Astrocyte (in vitro differentiated cells and primary cell): ENCODE data around the gene ST6GALNAC3. TPM values are rescaled to one million over a fixed set of nuclear protein-coding genes. Genes with fewer than 3 reads are reported as not detected.

Source experiments
- DNase-seq: peaks from one replicate; pipeline ENCODE4 v3.0.0-alpha.2; 2010; ENCODE audit warnings: low read depth
- FAIRE-seq: peaks from 2 replicates; lab custom pipeline; 2011; peaks lifted over from hg19 to GRCh38; lab: Jason Lieb, UNC
- H2AFZ ChIP-seq: 2 replicates; pipeline ENCODE4 v1.6.0; 2012; ENCODE audit warnings: low read depth, low read length, inconsistent platforms
- H3K27ac ChIP-seq: 2 replicates; pipeline ENCODE4 v1.5.1; 2011; ENCODE audit warnings: low read depth, low read length, inconsistent platforms
- H3K27me3 ChIP-seq: 2 replicates; pipeline ENCODE4 v1.6.0; 2011; ENCODE audit warnings: low read length, inconsistent platforms; ENCODE audit not compliant: insufficient read depth
- H3K36me3 ChIP-seq: 2 replicates; pipeline ENCODE4 v1.5.1; 2011; ENCODE audit warnings: low read length, inconsistent platforms; ENCODE audit not compliant: insufficient read depth
- H3K4me1 ChIP-seq: 2 replicates; pipeline ENCODE4 v1.5.1; 2011; ENCODE audit warnings: low read length, inconsistent platforms; ENCODE audit not compliant: insufficient read depth
- H3K4me2 ChIP-seq: 2 replicates; pipeline ENCODE4 v1.6.0; 2012; ENCODE audit warnings: low read length, inconsistent platforms
- H3K4me3 ChIP-seq: 2 replicates; pipeline ENCODE4 v1.5.1; 2011; ENCODE audit warnings: low read depth, mild to moderate bottlenecking, low read length, inconsistent platforms; ENCODE audit not compliant: insufficient read depth
- H3K79me2 ChIP-seq: 2 replicates; pipeline ENCODE4 v1.6.0; 2012; ENCODE audit warnings: mild to moderate bottlenecking, low read length, inconsistent platforms; ENCODE audit not compliant: insufficient read depth
- H3K9ac ChIP-seq: 2 replicates; pipeline ENCODE4 v1.6.0; 2012; ENCODE audit warnings: mild to moderate bottlenecking, low read length, inconsistent platforms
- H3K9me3 ChIP-seq: 2 replicates; pipeline ENCODE4 v1.5.1; 2012; ENCODE audit warnings: low read depth, mild to moderate bottlenecking, low read length, inconsistent platforms; ENCODE audit not compliant: insufficient read depth
- H4K20me1 ChIP-seq: 2 replicates; pipeline ENCODE4 v1.6.0; 2012; ENCODE audit warnings: low read length, inconsistent platforms; ENCODE audit not compliant: insufficient read depth
- H3K27ac Mint-ChIP-seq: one replicate; pipeline ENCODE4 v1.8.0; 2021; ENCODE audit warnings: mild to moderate bottlenecking, mixed read lengths; ENCODE audit not compliant: unreplicated experiment
- H3K27me3 Mint-ChIP-seq: one replicate; pipeline ENCODE4 v1.8.0; 2021; ENCODE audit warnings: low read depth, mixed read lengths; ENCODE audit not compliant: unreplicated experiment
- H3K36me3 Mint-ChIP-seq: one replicate; pipeline ENCODE4 v1.8.0; 2021; ENCODE audit warnings: low read depth, mixed read lengths; ENCODE audit not compliant: unreplicated experiment
- H3K4me1 Mint-ChIP-seq: one replicate; pipeline ENCODE4 v1.8.0; 2021; ENCODE audit warnings: low read depth, mixed read lengths; ENCODE audit not compliant: unreplicated experiment
- H3K4me3 Mint-ChIP-seq: one replicate; pipeline ENCODE4 v1.8.0; 2021; ENCODE audit warnings: mild to moderate bottlenecking, moderate library complexity, mixed read lengths; ENCODE audit not compliant: unreplicated experiment
- H3K9me3 Mint-ChIP-seq: one replicate; pipeline ENCODE4 v1.8.0; 2021; ENCODE audit warnings: mild to moderate bottlenecking, mixed read lengths; ENCODE audit not compliant: unreplicated experiment
- EZH2 ChIP-seq: IDR thresholded peaks from 2 replicates; pipeline ENCODE4 v1.6.1; 2012; ENCODE audit warnings: mild to moderate bottlenecking, low read length, inconsistent platforms; ENCODE audit not compliant: insufficient read depth
- total RNA-seq: library from RNA; stranded (reverse); gene quantifications from 2 replicates; pipeline ENCODE4 v1.2.1, GENCODE V29; 2021
- TF ChIP-seq, protein P1 (sequence below): IDR thresholded peaks from 2 replicates; pipeline ENCODE4 v1.5.1; 2011; ENCODE audit warnings: low read depth, mild to moderate bottlenecking, inconsistent platforms, low read length, moderate library complexity; ENCODE audit not compliant: insufficient read depth

ST6GALNAC3 gene
- total RNA-seq, 1 donor from 2014 or later = 3.2 TPM

DNA sequence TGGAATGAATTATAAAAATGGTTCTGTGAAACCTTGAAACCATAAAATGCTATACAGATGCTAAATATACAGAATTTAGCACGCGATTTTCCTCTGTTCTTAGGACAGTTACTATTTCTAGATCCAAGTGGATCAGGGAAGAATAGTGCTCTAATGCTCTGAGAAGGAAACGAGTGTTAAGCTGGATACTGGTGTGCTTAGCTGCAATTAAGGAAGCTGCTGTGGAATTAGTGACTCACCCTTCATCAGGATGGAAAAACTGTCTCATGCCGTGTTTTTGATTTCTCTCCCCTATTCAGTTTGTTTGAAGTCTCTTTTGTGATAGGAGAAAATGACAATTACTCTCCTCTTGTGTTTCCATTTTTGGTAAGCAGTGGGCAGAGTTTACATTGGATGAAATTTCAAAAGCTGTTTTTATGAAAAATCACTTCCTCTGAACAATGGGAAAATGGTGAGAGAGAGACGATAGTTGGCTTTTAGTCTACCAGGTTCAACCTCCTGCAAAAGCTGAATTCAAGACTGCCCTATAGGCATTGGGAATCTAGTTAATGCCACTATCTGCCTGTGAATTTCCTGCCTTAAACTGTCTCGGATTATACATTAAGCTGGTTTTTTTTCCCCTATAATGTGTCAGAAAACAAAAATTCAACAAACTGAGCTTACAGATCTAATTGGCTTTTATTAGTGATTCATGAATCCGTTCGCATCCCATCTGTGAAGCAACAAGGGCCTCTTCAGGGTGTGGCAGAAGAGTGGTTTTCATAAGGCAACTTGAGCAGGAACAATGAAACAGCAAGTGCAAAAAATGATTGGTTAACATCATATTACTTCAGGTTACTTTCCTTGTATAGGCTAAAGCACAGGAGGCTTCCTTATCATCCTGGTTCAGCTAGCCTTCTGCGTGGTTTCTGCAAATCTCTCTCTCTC, 179.8 kb downstream of the ST6GALNAC3 start:
- Mint-ChIP-seq H3K4me3 (no peak overlapping the region), H3K36me3 (no peaks in the 10 kb centered on the region), H3K27ac (no peak overlapping the region), H3K4me1 (peaks cover 12% of the 10 kb centered on the region), H3K9me3 (no peaks in the 10 kb centered on the region), H3K27me3 (no peaks in the 10 kb centered on the region)
- Histone ChIP-seq H3K4me2 (peak overlapping the region; percentile 19), H2AFZ (peak overlapping the region; percentile 42), H3K9me3 (no peaks in the 10 kb centered on the region), H3K4me3 (no peak overlapping the region), H3K4me1 (peaks cover 8% of the 10 kb centered on the region), H4K20me1 (no peaks in the 10 kb centered on the region), H3K9ac (no peak overlapping the region), H3K36me3 (no peaks in the 10 kb centered on the region), H3K79me2 (no peaks in the 10 kb centered on the region), H3K27me3 (no peaks in the 10 kb centered on the region), H3K27ac (no peak overlapping the region)
- TF ChIP-seq EZH2 = no peak
- TF ChIP-seq, protein P1, sequence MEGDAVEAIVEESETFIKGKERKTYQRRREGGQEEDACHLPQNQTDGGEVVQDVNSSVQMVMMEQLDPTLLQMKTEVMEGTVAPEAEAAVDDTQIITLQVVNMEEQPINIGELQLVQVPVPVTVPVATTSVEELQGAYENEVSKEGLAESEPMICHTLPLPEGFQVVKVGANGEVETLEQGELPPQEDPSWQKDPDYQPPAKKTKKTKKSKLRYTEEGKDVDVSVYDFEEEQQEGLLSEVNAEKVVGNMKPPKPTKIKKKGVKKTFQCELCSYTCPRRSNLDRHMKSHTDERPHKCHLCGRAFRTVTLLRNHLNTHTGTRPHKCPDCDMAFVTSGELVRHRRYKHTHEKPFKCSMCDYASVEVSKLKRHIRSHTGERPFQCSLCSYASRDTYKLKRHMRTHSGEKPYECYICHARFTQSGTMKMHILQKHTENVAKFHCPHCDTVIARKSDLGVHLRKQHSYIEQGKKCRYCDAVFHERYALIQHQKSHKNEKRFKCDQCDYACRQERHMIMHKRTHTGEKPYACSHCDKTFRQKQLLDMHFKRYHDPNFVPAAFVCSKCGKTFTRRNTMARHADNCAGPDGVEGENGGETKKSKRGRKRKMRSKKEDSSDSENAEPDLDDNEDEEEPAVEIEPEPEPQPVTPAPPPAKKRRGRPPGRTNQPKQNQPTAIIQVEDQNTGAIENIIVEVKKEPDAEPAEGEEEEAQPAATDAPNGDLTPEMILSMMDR = no peak
- no peak for FAIRE-seq
- DNase-seq = peak; percentile 70

DNA sequence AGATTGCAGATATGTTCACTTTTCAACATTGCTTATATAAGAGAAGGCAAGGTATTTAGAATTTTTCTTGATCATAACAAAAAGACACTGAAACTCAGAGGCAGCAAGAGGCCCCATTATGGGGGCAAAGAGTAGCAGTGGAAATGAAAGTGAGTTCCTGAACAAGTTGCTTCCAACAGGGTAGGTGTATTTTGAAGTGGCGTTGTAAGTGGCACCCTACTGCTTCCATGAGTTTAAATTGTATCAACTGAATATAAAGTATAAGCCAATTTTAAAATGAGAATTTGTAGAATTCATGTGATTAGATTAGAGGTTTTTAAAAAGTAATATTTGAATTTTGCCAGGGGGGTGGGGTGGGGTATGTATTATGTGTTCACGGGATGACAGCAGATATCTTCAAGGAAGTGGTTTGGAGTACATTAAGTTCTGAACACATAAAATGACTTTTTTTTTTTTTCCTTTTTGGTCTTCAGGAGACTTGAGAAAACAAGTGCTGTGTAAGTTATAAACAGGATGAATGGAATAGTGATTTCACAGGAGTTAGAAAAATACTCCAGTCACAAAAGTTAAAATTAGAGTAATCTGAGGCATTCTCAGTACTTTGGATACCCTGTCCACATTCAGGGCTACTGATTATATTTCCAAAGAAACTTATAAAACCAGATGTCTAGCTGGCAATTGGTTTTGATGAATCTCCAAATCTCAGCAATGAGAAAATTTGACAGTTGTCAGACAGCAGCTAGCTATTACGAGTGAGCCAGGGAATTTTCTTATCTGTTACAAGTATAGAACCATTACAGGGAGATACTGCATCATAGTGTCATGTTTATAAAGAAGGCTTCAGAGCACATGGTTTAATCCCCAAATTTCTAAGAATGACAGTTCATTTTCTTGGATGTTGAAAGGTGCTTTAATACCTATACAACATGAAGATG, 182.0 kb downstream of the ST6GALNAC3 start:
- Histone ChIP-seq H2AFZ (no peak overlapping the region), H3K9me3 (no peaks in the 10 kb centered on the region), H3K27ac (no peak overlapping the region), H4K20me1 (no peaks in the 10 kb centered on the region), H3K4me2 (no peak overlapping the region), H3K27me3 (no peaks in the 10 kb centered on the region), H3K4me3 (no peak overlapping the region), H3K9ac (no peak overlapping the region), H3K4me1 (peaks cover 8% of the 10 kb centered on the region), H3K79me2 (no peaks in the 10 kb centered on the region), H3K36me3 (no peaks in the 10 kb centered on the region)
- Mint-ChIP-seq H3K36me3 (no peaks in the 10 kb centered on the region), H3K4me1 (peaks cover 12% of the 10 kb centered on the region), H3K9me3 (no peaks in the 10 kb centered on the region), H3K27me3 (no peaks in the 10 kb centered on the region), H3K4me3 (no peak overlapping the region), H3K27ac (no peak overlapping the region)
- DNase-seq (no peak), FAIRE-seq (no peak)
- no peak for TF ChIP-seq EZH2
- TF ChIP-seq, protein P1 = no peak
